Gastroesophageal sphincter (tissue), 4 donors: Measurements from ENCODE around the gene MYH6. TPM values are rescaled to one million over a fixed set of nuclear protein-coding genes. Genes with fewer than 3 reads are reported as not detected.

ENCODE experiments used
- ATAC-seq: fragments of 150-250 bp; one replicate; pipeline ENCODE4 v1.9.1; 2016; ENCODE audit warnings: mild to moderate bottlenecking, moderate library complexity
- H3K27ac ChIP-seq, 4 donors: fragments of 200-600 bp; sonication (generic) in 3 of 4; 1 replicate in 3 of 4; 2 replicates in 1 of 4; pipeline ENCODE4 v1.5.1; 2016 to 2019
- H3K27me3 ChIP-seq: fragments of 200-600 bp; sonication (generic); one replicate; pipeline ENCODE4 v1.5.1; 2019
- H3K36me3 ChIP-seq, 2 donors: fragments of 200-600 bp; sonication (generic); one replicate each; pipeline ENCODE4 v1.5.1; 2019; ENCODE audit warnings: control low read depth in 1 of 2
- H3K4me1 ChIP-seq, 3 donors: fragments of 200-600 bp; sonication (generic); 1 replicate in 2 of 3; 2 replicates in 1 of 3; pipeline ENCODE4 v1.5.1; 2016 to 2019; ENCODE audit warnings: control low read depth in 2 of 3
- H3K4me3 ChIP-seq, 2 donors: fragments of 200-600 bp; sonication (generic); one replicate each; pipeline ENCODE4 v1.5.1; 2019; ENCODE audit warnings: mild to moderate bottlenecking in 1 of 2, moderate library complexity in 1 of 2
- H3K9me3 ChIP-seq, 3 donors: fragments of 200-600 bp; sonication (generic); one replicate each; pipeline ENCODE4 v1.5.1; 2017 to 2019; ENCODE audit warnings: control low read depth in 2 of 3
- EP300 ChIP-seq: sonication (generic); formaldehyde crosslinking; IDR thresholded peaks from one replicate; pipeline ENCODE4 v1.6.1; 2017; ENCODE audit warnings: antibody characterized with exemption, mild to moderate bottlenecking
- POLR2A ChIP-seq, 2 donors: fragments of 450-650 bp; IDR thresholded peaks; one replicate each; pipeline ENCODE4 v1.6.1; 2017; ENCODE audit warnings: antibody characterized with exemption in 2 of 2, mild to moderate bottlenecking in 2 of 2, moderate library complexity in 1 of 2
- POLR2AphosphoS5 ChIP-seq: sonication (generic); formaldehyde crosslinking; IDR thresholded peaks from one replicate; pipeline ENCODE4 v1.6.1; 2017; ENCODE audit warnings: antibody characterized with exemption
- WGBS, 2 donors: methylation state at CpG; one replicate each; pipeline ENCODE4 v1.1.5; 2018; ENCODE audit warnings: low coverage in 1 of 2; 5-methylcytosine and 5-hydroxymethylcytosine counted together
- total RNA-seq, 4 donors: library from RNA; depleted of rRNA; stranded (reverse); fragments of >200 nt; gene quantifications; one replicate each; pipeline ENCODE4 v1.1.0, GENCODE V29; 2016
- TF ChIP-seq, protein P1 (sequence below), 4 experiments: fragments of 200-600 bp in 2 of 4; fragments of 450-650 bp in 2 of 4; sonication (generic) in 1 of 4; IDR thresholded peaks; one replicate each; pipeline ENCODE4 v1.5.1; 2017 to 2019; ENCODE audit warnings: antibody characterized with exemption in 4 of 4, mild to moderate bottlenecking in 2 of 4, moderate library complexity in 2 of 4

MYH6 gene
- total RNA-seq, 4 donors from 2014 or later, result not detected

DNA sequence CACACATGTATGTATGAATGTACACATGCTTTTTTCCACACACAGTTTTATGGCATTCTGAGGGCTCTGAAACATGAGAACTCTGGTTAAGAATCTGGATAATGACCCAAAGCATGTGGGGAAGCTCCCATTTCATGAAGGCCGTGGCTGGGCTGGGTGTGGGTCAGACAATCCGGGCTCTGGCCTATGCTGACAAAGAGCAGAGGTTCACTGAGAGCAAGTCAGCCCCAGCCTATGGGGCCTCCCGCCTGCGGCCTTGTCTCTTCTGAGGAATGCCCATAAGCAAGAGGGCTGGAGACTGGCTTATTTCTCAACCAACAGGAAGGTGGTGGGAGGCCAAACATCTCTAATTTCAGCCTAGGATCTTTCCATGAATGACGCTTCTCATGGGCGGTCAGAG is 8.5 kb downstream of the MYH6 start:
- no peaks in the 10 kb centered on the region for H3K4me1 ChIP-seq
- TF ChIP-seq, protein P1, sequence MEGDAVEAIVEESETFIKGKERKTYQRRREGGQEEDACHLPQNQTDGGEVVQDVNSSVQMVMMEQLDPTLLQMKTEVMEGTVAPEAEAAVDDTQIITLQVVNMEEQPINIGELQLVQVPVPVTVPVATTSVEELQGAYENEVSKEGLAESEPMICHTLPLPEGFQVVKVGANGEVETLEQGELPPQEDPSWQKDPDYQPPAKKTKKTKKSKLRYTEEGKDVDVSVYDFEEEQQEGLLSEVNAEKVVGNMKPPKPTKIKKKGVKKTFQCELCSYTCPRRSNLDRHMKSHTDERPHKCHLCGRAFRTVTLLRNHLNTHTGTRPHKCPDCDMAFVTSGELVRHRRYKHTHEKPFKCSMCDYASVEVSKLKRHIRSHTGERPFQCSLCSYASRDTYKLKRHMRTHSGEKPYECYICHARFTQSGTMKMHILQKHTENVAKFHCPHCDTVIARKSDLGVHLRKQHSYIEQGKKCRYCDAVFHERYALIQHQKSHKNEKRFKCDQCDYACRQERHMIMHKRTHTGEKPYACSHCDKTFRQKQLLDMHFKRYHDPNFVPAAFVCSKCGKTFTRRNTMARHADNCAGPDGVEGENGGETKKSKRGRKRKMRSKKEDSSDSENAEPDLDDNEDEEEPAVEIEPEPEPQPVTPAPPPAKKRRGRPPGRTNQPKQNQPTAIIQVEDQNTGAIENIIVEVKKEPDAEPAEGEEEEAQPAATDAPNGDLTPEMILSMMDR (IDR thresholded peaks at IDR 0.05), result no peak
- TF ChIP-seq POLR2AphosphoS5 (no peak), POLR2A (IDR thresholded peaks at IDR 0.05) (no peak), EP300 (no peak)
- no peaks in the 10 kb centered on the region for H3K36me3 ChIP-seq
- no peak overlapping the region for H3K4me3 ChIP-seq
- ATAC-seq, result no peak
- peaks cover 24% of the 10 kb centered on the region for H3K27me3 ChIP-seq
- no peaks in the 10 kb centered on the region for H3K9me3 ChIP-seq
- H3K27ac ChIP-seq, result no peak overlapping the region
- WGBS, 2 donors, result 60% methylated on average over 1 of the region's 6 CpGs; no CpG with 5 or more reads in 1 of the 2 donors

DNA sequence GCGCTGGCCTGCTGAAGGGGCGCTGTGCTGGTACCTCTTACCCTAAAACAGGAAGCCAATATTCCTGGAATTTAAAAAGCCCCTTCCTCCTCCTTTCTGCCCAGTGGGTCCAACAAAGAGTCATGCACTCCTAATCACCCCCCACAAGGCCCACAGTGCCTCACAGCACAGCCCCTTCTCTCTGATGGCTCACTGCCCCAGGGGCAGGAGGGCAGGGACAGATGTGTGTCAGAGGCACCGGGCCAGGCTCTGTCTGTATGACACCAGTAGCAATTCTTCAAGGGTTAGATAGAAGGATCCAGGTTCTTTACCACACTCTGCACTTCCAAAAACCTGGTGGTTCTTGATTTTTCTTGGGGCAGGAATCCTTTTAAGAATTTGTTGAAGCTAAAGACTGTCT is 8.9 kb downstream of the MYH6 start:
- Histone ChIP-seq H3K27ac (no peak overlapping the region), H3K4me1 (no peaks in the 10 kb centered on the region), H3K9me3 (no peaks in the 10 kb centered on the region), H3K36me3 (no peaks in the 10 kb centered on the region), H3K4me3 (no peak overlapping the region), H3K27me3 (peaks cover 20% of the 10 kb centered on the region)
- 100% methylated on average over 2 of the region's 3 CpGs; no CpG with 5 or more reads in 1 of the 2 donors for whole genome bisulfite sequencing, 2 donors
- no peak for ATAC-seq
- TF ChIP-seq, protein P1 (IDR thresholded peaks at IDR 0.05), result no peak
- TF ChIP-seq POLR2AphosphoS5, result no peak
- no peak for TF ChIP-seq POLR2A (IDR thresholded peaks at IDR 0.05)
- no peak for TF ChIP-seq EP300

- peaks cover 15% of the 10 kb centered on the region for H3K27me3 ChIP-seq
- no peaks in the 10 kb centered on the region for H3K9me3 ChIP-seq
- H3K36me3 ChIP-seq, result no peaks in the 10 kb centered on the region
- no peak for ATAC-seq
- TF ChIP-seq, protein P1 (IDR thresholded peaks at IDR 0.05), result no peak
- no peak for TF ChIP-seq POLR2AphosphoS5
- no peak for TF ChIP-seq POLR2A (IDR thresholded peaks at IDR 0.05)
- TF ChIP-seq EP300, result no peak
- H3K4me1 ChIP-seq, result no peaks in the 10 kb centered on the region
- 100% methylated on average over 2 of the region's 4 CpGs; no CpG with 5 or more reads in 1 of the 2 donors for WGBS, 2 donors
- H3K4me3 ChIP-seq, result no peak overlapping the region
- H3K27ac ChIP-seq, result no peak overlapping the region
These were observed 9.7 kb downstream of the MYH6 start for GRCh38 chr14:23398348-23398747.

- no peak for ATAC-seq
- no peak overlapping the region for H3K4me3 ChIP-seq
These were observed 11.2 kb downstream of the MYH6 start for GRCh38 chr14:23396781-23397407.

More at GRCh38 chr14:23396781-23397407, 11.2 kb downstream of the MYH6 start:
- Histone ChIP-seq H3K27me3 (peaks cover 2% of the 10 kb centered on the region), H3K9me3 (no peaks in the 10 kb centered on the region), H3K4me1 (no peaks in the 10 kb centered on the region), H3K36me3 (no peaks in the 10 kb centered on the region), H3K27ac (no peak overlapping the region)
- 83% methylated on average over 3 of the region's 10 CpGs; no CpG with 5 or more reads in 1 of the 2 donors for WGBS, 2 donors
- no peak for TF ChIP-seq EP300
- no peak for TF ChIP-seq POLR2A (IDR thresholded peaks at IDR 0.05)
- TF ChIP-seq, protein P1 (IDR thresholded peaks at IDR 0.05), result no peak
- no peak for TF ChIP-seq POLR2AphosphoS5
